ENCODE results near the gene RNU6-7.

Gene RNU6-7

DNA sequence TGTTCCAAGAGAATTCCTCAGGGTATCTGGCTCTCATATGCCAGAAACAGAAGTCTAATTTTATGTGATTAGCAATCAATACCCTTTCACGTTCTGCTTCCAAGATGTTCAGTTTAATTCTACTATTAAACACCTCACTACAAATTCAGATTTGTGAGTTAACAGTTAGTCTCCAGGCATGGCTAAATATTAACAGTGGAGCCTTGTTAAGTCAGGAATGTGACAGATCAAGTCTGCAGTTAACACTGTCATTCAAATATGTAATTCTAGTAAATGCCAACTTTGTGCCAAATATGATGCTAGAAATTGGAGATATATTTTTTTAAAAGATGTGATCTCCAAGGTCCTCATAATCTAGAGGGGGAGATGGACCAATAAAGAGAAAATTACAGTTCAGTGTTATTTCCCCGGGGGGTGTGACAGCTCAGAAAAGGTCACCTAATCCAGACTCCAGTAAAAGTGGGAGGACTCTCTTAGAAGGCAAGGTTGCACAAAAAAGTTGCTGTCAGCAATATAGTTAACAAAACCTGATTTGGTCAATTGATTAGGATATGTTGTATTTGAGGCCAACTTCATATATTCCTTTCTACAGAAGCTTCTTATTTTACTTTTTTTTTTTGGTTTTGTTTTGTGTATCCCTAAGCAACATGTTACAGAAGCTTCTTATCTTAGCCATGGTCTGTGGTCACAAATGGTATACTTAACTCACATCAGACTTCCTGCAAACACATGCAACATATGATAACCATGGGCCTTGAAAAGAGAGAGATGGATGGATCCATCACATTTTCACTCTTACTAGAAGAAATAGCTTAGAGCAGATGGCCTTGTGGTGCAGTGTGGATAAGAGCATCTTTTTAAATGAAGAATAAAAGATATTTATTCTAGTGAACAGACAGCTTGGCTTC lies 18.4 kb upstream of the RNU6-7 start:
- H3K27me3 ChIP-seq (ENCODE audit: insufficient read depth, low read length, poor library complexity), result no peaks in the 10 kb centered on the region
- H2AFZ ChIP-seq (ENCODE audit: low read depth, low read length), result no peak overlapping the region
- H3K9me3 ChIP-seq (ENCODE audit: insufficient read depth, low read length, severe bottlenecking), result peaks cover 2% of the 10 kb centered on the region
- no peaks in the 10 kb centered on the region for H3K36me3 ChIP-seq (ENCODE audit: insufficient read depth, low read length)
- ATAC-seq (ENCODE audit: insufficient read depth, low read depth), result no peak
- TF ChIP-seq EZH2 (IDR thresholded peaks at IDR 0.05; ENCODE audit: borderline replicate concordance, low read depth, low read length, severe bottlenecking), result no peak
- TF ChIP-seq CTCF (IDR thresholded peaks at IDR 0.05; ENCODE audit: borderline replicate concordance, extremely low read depth, low read length, poor library complexity, severe bottlenecking), result no peak
- no peak for DNase-seq
- H3K27ac ChIP-seq (ENCODE audit: low read length), result no peak overlapping the region
- H3K4me3 ChIP-seq (ENCODE audit: low read depth in 1 of 2, low read length in 2 of 2), result no peak overlapping the region
- H4K20me1 ChIP-seq (ENCODE audit: insufficient read depth, low read length), result no peaks in the 10 kb centered on the region
- no peak overlapping the region for H3K9ac ChIP-seq (ENCODE audit: low read depth, low read length)
- no peak overlapping the region for H3K4me2 ChIP-seq (ENCODE audit: insufficient read depth, low read length)
- no peaks in the 10 kb centered on the region for H3K4me1 ChIP-seq (ENCODE audit: insufficient read depth, low read length)
- H3K79me2 ChIP-seq (ENCODE audit: insufficient read depth, low read length), result no peaks in the 10 kb centered on the region

GRCh38 chr14:32185097-32185496 lies 16.7 kb upstream of the RNU6-7 start:
- Histone ChIP-seq H3K36me3 (ENCODE audit: insufficient read depth, low read length) (no peaks in the 10 kb centered on the region), H3K27ac (ENCODE audit: low read length) (no peak overlapping the region), H3K9ac (ENCODE audit: low read depth, low read length) (no peak overlapping the region), H4K20me1 (ENCODE audit: insufficient read depth, low read length) (no peaks in the 10 kb centered on the region), H3K79me2 (ENCODE audit: insufficient read depth, low read length) (no peaks in the 10 kb centered on the region), H3K4me3 (ENCODE audit: low read depth in 1 of 2, low read length in 2 of 2) (no peak overlapping the region), H3K4me2 (ENCODE audit: insufficient read depth, low read length) (no peak overlapping the region), H2AFZ (ENCODE audit: low read depth, low read length) (no peak overlapping the region), H3K27me3 (ENCODE audit: insufficient read depth, low read length, poor library complexity) (no peaks in the 10 kb centered on the region), H3K9me3 (ENCODE audit: insufficient read depth, low read length, severe bottlenecking) (no peaks in the 10 kb centered on the region), H3K4me1 (ENCODE audit: insufficient read depth, low read length) (no peaks in the 10 kb centered on the region)
- TF ChIP-seq EZH2 (IDR thresholded peaks at IDR 0.05; ENCODE audit: borderline replicate concordance, low read depth, low read length, severe bottlenecking) (no peak), CTCF (IDR thresholded peaks at IDR 0.05; ENCODE audit: borderline replicate concordance, extremely low read depth, low read length, poor library complexity, severe bottlenecking) (no peak)
- DNase-seq (no peak), ATAC-seq (ENCODE audit: insufficient read depth, low read depth) (no peak)

GRCh38 chr14:32186248-32186647 lies 15.6 kb upstream of the RNU6-7 start:
- ATAC-seq (ENCODE audit: insufficient read depth, low read depth) (no peak), DNase-seq (no peak)
- no peak overlapping the region for H3K4me3 ChIP-seq (ENCODE audit: low read depth in 1 of 2, low read length in 2 of 2)
- no peak overlapping the region for H3K4me2 ChIP-seq (ENCODE audit: insufficient read depth, low read length)
- no peaks in the 10 kb centered on the region for H3K79me2 ChIP-seq (ENCODE audit: insufficient read depth, low read length)
- no peaks in the 10 kb centered on the region for H3K27me3 ChIP-seq (ENCODE audit: insufficient read depth, low read length, poor library complexity)
- H4K20me1 ChIP-seq (ENCODE audit: insufficient read depth, low read length), result no peaks in the 10 kb centered on the region
- no peak overlapping the region for H3K27ac ChIP-seq (ENCODE audit: low read length)
- no peaks in the 10 kb centered on the region for H3K9me3 ChIP-seq (ENCODE audit: insufficient read depth, low read length, severe bottlenecking)
- no peaks in the 10 kb centered on the region for H3K36me3 ChIP-seq (ENCODE audit: insufficient read depth, low read length)
- no peak overlapping the region for H2AFZ ChIP-seq (ENCODE audit: low read depth, low read length)
- no peaks in the 10 kb centered on the region for H3K4me1 ChIP-seq (ENCODE audit: insufficient read depth, low read length)
- H3K9ac ChIP-seq (ENCODE audit: low read depth, low read length), result no peak overlapping the region
- TF ChIP-seq EZH2 (IDR thresholded peaks at IDR 0.05; ENCODE audit: borderline replicate concordance, low read depth, low read length, severe bottlenecking) (no peak), CTCF (IDR thresholded peaks at IDR 0.05; ENCODE audit: borderline replicate concordance, extremely low read depth, low read length, poor library complexity, severe bottlenecking) (no peak)
